HUES64 (cell line): Measurements from ENCODE around the gene FSTL4.

Source experiments
- H3K27ac ChIP-seq: 2 replicates; pipeline ENCODE4 v1.7.0; 2013; ENCODE audit warnings: low read depth, low read length, inconsistent platforms
- H3K27me3 ChIP-seq: 2 replicates; pipeline ENCODE4 v1.6.1; 2013; ENCODE audit warnings: mild to moderate bottlenecking, low read length; ENCODE audit not compliant: insufficient read depth
- H3K36me3 ChIP-seq: 2 replicates; pipeline ENCODE4 v1.6.1; 2013; ENCODE audit warnings: mild to moderate bottlenecking, low read length; ENCODE audit not compliant: insufficient read depth
- H3K4me1 ChIP-seq: 2 replicates; pipeline ENCODE4 v1.6.1; 2013; ENCODE audit warnings: mild to moderate bottlenecking, low read length, moderate library complexity; ENCODE audit not compliant: insufficient read depth
- H3K4me3 ChIP-seq: 2 replicates; pipeline ENCODE4 v1.5.1; 2013; ENCODE audit warnings: mild to moderate bottlenecking, low read length, moderate library complexity
- H3K9ac ChIP-seq: 2 replicates; pipeline ENCODE4 v1.6.1; 2013; ENCODE audit warnings: mild to moderate bottlenecking, low read depth, low read length
- H3K9me3 ChIP-seq: 2 replicates; pipeline ENCODE4 v1.6.1; 2013; ENCODE audit warnings: low read depth, low read length; ENCODE audit not compliant: insufficient read depth
- WGBS: fragments of 150-250, 120-280 bp; methylation state at CpG from one replicate; pipeline ENCODE4 v1.1.7; 2013; ENCODE audit warnings: missing lambda C conversion rate; 5-methylcytosine and 5-hydroxymethylcytosine counted together

FSTL4 gene

DNA sequence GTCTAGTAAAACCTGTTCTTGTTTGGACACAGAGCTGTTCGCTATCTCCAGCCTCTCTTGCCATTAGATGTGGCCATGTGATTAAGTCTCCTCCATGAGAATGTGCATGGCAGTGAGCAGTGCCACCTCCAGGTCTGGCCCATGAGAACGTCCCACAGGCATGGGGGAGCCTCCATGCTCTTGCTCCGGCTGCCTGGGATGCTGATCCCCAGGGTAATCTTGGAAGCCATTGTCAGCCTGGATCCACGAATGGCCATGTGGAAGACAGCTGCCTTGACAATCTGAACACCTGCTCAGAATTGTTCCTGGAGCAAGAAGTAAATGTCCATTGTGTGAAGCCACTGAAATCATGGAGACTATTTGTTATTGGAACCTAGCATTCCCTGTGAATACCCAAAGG lies 83.5 kb downstream of the FSTL4 start:
- no peak overlapping the region for H3K4me3 ChIP-seq
- no peaks in the 10 kb centered on the region for H3K36me3 ChIP-seq
- H3K27me3 ChIP-seq: no peaks in the 10 kb centered on the region
- H3K4me1 ChIP-seq: peaks cover 11% of the 10 kb centered on the region
- H3K9me3 ChIP-seq: no peaks in the 10 kb centered on the region
- no peak overlapping the region for H3K9ac ChIP-seq
- WGBS: 82% methylated on average over 4 of the region's 4 CpGs
- H3K27ac ChIP-seq: no peak overlapping the region

DNA sequence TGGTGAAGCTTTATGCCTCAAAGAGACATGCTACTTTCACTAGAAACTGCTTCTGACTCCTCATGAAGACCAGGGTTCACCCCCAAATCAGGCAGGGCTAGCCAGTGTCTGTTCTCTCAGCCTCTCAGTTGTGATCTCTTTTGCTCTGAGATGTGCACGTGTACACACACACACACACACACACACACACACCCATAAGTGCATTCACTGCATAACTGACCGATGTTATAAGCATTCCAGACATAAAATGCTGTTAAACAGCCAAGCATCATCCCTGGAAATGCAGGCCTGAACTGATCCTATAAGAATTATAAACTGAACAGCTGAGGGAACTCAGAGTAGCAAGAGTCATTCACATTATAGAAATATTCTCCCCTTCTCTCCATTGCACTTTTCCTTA lies 85.0 kb downstream of the FSTL4 start:
- 92% methylated on average over 2 of the region's 2 CpGs for WGBS

DNA sequence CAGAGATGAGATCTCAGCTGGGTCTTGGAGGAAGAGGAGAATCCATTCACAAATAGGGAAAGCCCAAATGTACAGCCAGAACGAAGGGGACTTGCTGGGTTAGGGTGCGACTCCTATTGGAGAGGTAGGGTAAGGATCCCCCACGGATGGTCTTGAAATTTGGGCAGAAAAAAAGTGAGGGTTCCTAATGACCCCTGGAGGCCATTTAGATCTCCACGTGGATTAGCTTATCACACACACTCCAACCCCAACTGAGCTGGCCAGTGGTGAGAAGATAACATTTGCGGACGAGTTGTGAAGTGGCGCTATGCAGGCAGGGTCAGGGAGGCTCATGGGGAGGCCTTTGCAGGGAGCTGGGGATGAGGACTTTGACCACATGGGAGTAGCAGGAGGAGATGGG lies 86.0 kb downstream of the FSTL4 start:
- H3K9me3 ChIP-seq: no peaks in the 10 kb centered on the region
- H3K9ac ChIP-seq: no peak overlapping the region
- no peak overlapping the region for H3K27ac ChIP-seq
- no peaks in the 10 kb centered on the region for H3K36me3 ChIP-seq
- H3K4me1 ChIP-seq: peaks cover 11% of the 10 kb centered on the region
- WGBS: 93% methylated on average over 6 of the region's 7 CpGs
- no peaks in the 10 kb centered on the region for H3K27me3 ChIP-seq
- H3K4me3 ChIP-seq: no peak overlapping the region

More for the DNA sequence above, 85.0 kb downstream of the FSTL4 start:
- no peak overlapping the region for H3K4me3 ChIP-seq
- H3K4me1 ChIP-seq: peaks cover 11% of the 10 kb centered on the region
- H3K27ac ChIP-seq: no peak overlapping the region
- no peaks in the 10 kb centered on the region for H3K27me3 ChIP-seq
- H3K9ac ChIP-seq: no peak overlapping the region
- no peaks in the 10 kb centered on the region for H3K9me3 ChIP-seq
- no peaks in the 10 kb centered on the region for H3K36me3 ChIP-seq

DNA sequence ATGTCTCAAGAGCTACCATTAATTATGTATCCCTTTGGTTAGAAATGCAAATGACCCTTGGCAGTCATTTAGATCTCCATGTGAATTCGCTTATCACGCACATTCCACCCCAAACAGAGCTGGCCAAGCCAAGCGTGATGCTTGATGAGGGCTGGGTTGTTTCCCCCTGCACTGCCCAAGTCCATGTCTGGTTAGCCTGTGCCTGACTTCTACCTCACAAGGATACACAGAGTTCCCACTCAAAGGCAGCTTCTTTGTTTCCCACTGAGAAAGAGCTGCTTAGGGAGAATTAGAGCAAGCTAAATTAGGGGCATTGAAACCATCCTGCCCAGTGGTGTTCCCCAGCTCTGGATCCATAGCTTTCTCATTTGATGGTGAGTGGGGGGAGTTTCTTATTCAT lies 87.2 kb downstream of the FSTL4 start:
- Histone ChIP-seq H3K27me3 (no peaks in the 10 kb centered on the region), H3K9me3 (no peaks in the 10 kb centered on the region)
- WGBS: 89% methylated on average over 3 of the region's 3 CpGs

GRCh38 chr5:133524666-133525065 lies 87.7 kb downstream of the FSTL4 start:
- Histone ChIP-seq H3K9ac (no peak overlapping the region), H3K36me3 (no peaks in the 10 kb centered on the region), H3K4me3 (no peak overlapping the region), H3K27ac (no peak overlapping the region), H3K4me1 (peaks cover 11% of the 10 kb centered on the region), H3K9me3 (no peaks in the 10 kb centered on the region), H3K27me3 (no peaks in the 10 kb centered on the region)
- 89% methylated on average over 4 of the region's 4 CpGs for WGBS

More for the DNA sequence above, 87.2 kb downstream of the FSTL4 start:
- Histone ChIP-seq H3K9ac (no peak overlapping the region), H3K4me3 (no peak overlapping the region), H3K36me3 (no peaks in the 10 kb centered on the region), H3K4me1 (peaks cover 11% of the 10 kb centered on the region), H3K27ac (no peak overlapping the region)

DNA sequence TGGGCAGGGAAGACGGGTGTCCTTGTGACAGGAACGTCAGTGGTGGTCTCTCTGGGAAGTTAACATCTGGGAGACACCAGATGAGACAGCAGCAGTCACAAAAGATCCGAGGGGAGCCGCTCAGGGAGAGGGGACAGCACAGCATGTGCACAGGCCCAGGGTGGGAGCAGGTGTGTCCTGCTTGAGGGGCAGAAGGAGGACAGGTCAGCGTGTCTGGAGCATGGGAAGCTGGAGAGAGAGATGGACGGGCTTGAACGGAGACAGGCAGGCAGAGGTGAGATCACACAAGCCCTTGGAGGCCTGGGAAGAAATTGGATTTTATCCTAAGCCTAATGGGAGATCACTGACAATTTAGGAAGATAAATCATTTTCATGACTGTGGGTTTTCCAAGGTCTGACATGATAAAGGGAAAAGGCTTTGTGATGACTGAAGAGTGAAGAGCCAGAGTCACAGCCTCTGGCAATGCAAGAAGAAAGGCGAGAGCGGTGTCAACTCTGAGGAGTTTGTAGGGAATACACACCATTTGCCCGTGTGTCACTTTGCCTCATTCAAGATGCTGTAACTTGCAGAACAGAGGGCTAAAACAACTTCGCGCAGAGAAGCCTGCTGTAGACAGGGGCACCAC lies 88.3 kb downstream of the FSTL4 start:
- Histone ChIP-seq H3K4me3 (no peak overlapping the region), H3K27me3 (no peaks in the 10 kb centered on the region), H3K4me1 (peaks cover 11% of the 10 kb centered on the region), H3K9me3 (no peaks in the 10 kb centered on the region), H3K27ac (no peak overlapping the region), H3K36me3 (no peaks in the 10 kb centered on the region), H3K9ac (no peak overlapping the region)
- WGBS: 88% methylated on average over 12 of the region's 12 CpGs

GRCh38 chr5:133523013-133523658 lies 89.2 kb downstream of the FSTL4 start:
- Histone ChIP-seq H3K27me3 (no peaks in the 10 kb centered on the region), H3K9me3 (no peaks in the 10 kb centered on the region), H3K9ac (no peak overlapping the region), H3K4me3 (no peak overlapping the region), H3K4me1 (peaks cover 11% of the 10 kb centered on the region), H3K27ac (no peak overlapping the region), H3K36me3 (no peaks in the 10 kb centered on the region)
- 92% methylated on average over 9 of the region's 9 CpGs for WGBS

DNA sequence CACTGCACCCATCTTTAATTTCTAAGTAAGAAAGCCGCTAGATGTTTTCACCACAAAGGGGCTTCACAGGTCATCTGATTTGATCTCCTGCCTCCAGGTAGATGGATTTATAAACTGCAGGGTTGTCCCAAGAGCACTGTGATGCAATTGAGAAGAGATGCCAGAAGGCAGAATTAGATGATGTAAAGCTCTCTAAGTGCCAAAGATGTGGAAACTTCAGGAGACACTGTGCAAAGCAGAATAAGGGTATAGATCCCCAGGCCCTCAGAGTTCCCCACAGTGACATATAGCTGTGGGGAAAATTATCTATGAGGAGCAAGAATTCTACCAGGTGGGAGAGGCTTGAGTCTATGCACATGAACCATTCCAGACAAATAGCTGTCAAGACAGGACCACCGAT lies 90.5 kb downstream of the FSTL4 start:
- H3K27ac ChIP-seq: no peak overlapping the region
- H3K4me1 ChIP-seq: peaks cover 11% of the 10 kb centered on the region
- no peaks in the 10 kb centered on the region for H3K27me3 ChIP-seq
- 98% methylated on average over 2 of the region's 2 CpGs for WGBS
- H3K4me3 ChIP-seq: no peak overlapping the region
- H3K36me3 ChIP-seq: no peaks in the 10 kb centered on the region
- H3K9ac ChIP-seq: no peak overlapping the region
- no peaks in the 10 kb centered on the region for H3K9me3 ChIP-seq

GRCh38 chr5:133520991-133521706 lies 91.2 kb downstream of the FSTL4 start:
- Histone ChIP-seq H3K27me3 (no peaks in the 10 kb centered on the region), H3K9ac (no peak overlapping the region), H3K27ac (no peak overlapping the region), H3K4me1 (peaks cover 11% of the 10 kb centered on the region), H3K36me3 (no peaks in the 10 kb centered on the region), H3K9me3 (no peaks in the 10 kb centered on the region), H3K4me3 (no peak overlapping the region)
- 86% methylated on average over 2 of the region's 2 CpGs for WGBS

- no peak overlapping the region for H3K9ac ChIP-seq
- no peaks in the 10 kb centered on the region for H3K9me3 ChIP-seq
- no peaks in the 10 kb centered on the region for H3K36me3 ChIP-seq
- 89% methylated on average over 4 of the region's 4 CpGs for WGBS
- no peak overlapping the region for H3K4me3 ChIP-seq
- H3K27ac ChIP-seq: no peak overlapping the region
- H3K27me3 ChIP-seq: no peaks in the 10 kb centered on the region
- H3K4me1 ChIP-seq: peaks cover 5% of the 10 kb centered on the region
Measured at GRCh38 chr5:133520062-133520461, 92.3 kb downstream of the FSTL4 start.

- no peak overlapping the region for H3K4me3 ChIP-seq
- WGBS: 94% methylated on average over 8 of the region's 8 CpGs
- H3K36me3 ChIP-seq: no peaks in the 10 kb centered on the region
- H3K27me3 ChIP-seq: no peaks in the 10 kb centered on the region
- H3K27ac ChIP-seq: no peak overlapping the region
- no peaks in the 10 kb centered on the region for H3K4me1 ChIP-seq
- no peak overlapping the region for H3K9ac ChIP-seq
- no peaks in the 10 kb centered on the region for H3K9me3 ChIP-seq
Measured at GRCh38 chr5:133519191-133519590, 93.2 kb downstream of the FSTL4 start.
